IPS-18c (cell line): ENCODE results near the gene PCSK6.
"Not testable (repeated sequence)": the region's sequence is repeated elsewhere in the genome, so short reads cannot be mapped to it uniquely, and the experiment has no call there.

Source experiments
- H3K4me3 ChIP-seq: 2 replicates; pipeline ENCODE4 v1.7.0; 2013; ENCODE audit warnings: low read depth, mild to moderate bottlenecking, low read length, moderate library complexity; ENCODE audit not compliant: insufficient read depth
- H3K9me3 ChIP-seq: one replicate; pipeline ENCODE4 v1.6.1; 2013; ENCODE audit warnings: mild to moderate bottlenecking, low read length, moderate library complexity; ENCODE audit not compliant: control insufficient read depth, insufficient read depth

Gene PCSK6

DNA sequence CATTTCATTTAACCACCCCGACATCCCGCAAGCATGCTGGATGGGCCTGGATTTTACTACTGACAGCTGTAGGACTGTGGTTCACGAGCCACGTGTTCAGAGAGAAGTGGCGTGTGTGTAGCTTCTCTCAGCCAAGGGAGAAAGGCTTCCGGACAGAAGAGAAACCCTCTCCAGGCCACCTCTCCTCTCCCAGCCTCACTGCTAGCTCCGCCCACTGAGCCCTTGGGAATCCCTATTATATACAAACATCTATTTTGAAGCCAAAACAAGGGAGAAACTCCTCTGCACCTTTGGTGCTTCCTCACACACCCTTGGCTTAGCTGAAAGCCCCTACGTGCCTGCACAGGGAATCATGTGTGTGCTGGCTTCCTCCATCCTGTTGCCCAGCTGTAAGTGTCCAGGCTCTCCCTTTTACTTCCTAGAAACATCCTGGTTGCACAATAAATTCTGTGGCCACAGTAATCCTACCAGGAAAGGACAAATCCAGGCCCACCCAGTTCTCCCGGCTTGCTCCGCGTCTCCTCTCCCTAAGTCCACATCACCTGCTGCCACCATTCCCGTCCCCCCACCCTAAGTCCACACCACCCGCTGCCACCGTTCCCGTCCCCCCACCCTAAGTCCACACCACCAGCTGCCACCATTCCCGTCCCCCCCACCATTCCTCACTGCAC is 30.5 kb downstream of the PCSK6 start:
- no peaks in the 10 kb centered on the region for H3K9me3 ChIP-seq

DNA sequence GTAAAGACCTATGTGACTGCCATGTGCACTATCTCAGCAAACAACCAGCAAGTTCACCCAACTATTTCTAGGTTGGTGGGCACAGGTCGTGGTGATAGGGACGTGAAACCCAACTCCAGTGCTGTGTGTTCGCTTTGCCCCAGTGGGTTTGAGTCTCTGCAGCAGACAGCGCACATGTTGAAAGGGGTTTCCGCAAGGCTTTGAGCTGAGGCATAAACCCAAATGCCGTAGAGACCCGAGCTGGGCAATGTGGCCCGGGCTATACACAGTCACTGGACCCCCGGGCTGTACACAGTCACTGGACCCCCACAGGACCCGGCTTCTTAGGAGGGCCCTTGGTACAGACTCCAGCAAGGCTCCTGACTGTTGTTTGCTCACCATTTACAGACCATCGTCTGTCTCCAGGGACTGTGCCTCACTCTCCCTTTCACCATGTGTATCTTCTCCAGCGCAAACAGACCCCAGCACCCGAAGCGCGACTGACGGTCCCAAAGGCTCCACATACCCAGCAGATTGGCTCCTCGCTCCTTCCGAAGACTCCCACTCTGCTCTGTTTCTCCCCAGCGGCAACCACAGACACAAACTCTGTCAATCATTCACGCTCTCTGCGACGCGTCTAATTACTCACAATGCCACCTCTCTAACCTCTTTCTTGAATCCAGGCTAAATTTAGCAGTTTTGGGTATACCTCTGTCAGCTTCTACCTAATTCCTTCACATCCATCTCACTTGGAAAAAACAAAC is 31.2 kb downstream of the PCSK6 start:
- H3K9me3 ChIP-seq: no peaks in the 10 kb centered on the region
- no peak overlapping the region for H3K4me3 ChIP-seq

More for the DNA sequence above, 30.5 kb downstream of the PCSK6 start:
- H3K4me3 ChIP-seq: no peak overlapping the region

DNA sequence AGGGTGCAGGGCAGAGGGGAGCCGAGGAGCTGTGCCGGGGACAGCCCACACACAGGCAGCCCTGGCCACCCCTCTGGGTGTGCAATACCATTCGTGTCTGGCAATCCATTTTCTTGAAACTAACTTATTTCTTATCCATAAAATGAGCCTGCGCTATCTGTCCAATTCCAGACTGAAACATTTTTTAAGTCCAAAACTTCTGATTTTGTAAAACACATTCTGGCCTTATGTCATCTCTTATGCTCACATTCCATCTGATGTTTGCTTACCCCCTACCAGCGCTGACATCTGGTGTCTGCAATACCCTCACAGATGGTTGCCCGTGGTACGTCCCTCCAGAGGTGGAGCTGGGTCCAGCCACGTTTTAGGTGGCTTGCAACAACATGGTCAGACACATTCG is 31.8 kb downstream of the PCSK6 start:
- Histone ChIP-seq H3K4me3 (no peak overlapping the region), H3K9me3 (no peaks in the 10 kb centered on the region)

DNA sequence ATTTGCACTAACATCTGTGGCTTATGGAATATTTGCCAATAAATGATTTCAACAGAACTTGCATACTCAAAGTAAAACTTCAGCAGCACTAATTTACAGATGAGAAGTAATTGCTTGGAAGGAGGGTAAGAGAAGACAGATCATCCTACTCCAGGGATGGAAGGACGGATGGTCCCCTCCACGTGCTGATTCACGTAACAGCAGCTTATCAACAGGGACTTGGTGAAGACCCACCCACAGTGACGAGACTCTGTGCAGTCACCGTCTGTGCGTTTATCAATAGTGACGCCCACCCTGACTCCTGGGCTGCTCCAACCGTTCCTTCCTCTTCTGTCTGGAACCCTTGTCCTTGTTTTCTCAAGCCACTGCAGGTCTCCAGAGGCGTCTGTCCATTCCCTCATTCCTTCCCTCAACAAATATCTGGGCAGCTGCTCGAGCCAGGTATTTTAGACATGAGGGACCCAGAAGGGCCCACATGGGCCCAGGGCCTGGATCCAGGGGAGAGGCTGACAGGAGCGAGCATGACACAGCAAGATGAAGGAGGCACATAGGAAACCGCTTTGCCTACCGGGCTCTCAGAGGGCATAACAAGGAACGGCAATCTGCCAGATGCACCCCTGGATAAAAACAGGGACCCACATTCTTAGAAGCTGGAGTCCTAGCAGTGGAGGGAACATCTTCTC is 33.3 kb downstream of the PCSK6 start:
- Histone ChIP-seq H3K4me3 (no peak overlapping the region), H3K9me3 (no peaks in the 10 kb centered on the region)

DNA sequence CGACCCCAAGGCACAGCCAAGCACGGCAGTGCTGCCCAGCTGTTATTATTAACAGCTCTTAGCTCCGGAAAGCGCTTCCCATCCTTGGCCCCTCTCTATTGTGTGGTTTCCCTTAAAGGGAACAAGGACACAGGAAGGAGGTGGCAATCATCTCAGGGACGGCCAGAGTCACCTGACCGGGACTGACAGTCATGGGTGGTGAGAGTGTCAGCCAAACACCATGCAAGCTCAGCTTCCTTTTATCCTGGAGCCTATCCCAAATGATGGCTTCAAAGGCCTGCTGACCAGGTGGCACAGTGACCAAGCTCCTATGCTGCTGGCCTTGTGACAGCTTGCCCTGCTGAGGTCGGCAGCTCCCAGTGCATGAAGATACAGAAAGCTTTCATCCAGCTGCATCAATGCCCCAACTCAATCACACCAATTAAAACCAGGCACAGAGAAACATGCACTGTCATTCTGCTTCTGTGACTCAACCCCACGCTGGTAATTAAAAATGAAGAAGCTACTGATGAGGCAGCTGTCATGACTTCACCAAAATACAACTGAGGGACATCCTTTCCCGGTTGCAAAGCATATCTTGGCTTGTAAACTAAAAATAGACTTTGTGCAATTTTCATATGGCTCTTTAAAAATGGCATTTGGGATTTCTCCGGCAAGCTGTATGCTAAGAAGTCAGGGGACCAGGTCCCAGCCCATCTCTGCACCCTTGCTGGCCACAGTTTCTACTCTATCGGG is 34.0 kb downstream of the PCSK6 start:
- no peak overlapping the region for H3K4me3 ChIP-seq

DNA sequence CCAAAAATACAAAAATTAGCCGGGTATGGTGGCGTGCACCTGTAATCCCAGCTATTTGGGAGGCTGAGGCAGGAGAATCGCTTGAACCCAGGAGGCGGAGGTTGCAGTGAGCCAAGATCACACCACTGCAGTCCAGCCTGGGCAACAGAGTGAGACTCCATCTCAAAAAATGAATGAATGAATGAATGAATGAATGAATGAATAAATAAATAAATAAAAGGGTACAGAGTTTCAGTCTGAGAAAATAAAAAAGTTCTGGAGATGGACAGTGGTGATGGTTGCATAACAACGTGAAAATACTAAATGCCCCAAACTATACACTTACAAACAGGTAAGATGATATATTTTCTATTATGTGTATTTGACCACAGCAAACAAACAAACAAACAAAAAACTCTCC is 34.7 kb downstream of the PCSK6 start:
- H3K9me3 ChIP-seq, H3K4me3 ChIP-seq: not testable (repeated sequence)

More for the DNA sequence above, 34.0 kb downstream of the PCSK6 start:
- no peaks in the 10 kb centered on the region for H3K9me3 ChIP-seq

DNA sequence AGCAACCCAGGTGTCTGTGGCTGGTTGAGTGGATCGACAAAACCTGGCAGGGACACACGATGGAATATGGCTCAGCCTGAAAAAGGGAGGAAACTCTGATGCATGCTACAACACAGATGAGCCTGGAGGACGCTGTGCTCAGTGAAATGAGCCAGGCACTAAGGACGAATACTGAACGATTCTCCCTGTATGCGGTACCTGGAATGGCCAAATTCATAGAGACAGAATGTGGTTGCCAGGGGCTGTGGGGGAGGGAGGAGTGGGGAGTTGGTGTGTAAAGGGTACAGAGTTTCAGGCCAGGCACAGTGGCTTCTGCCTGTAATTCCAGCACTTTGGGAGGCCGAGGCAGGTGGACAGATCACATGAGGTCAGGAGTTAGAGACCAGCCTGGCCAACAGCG is 35.1 kb downstream of the PCSK6 start:
- Histone ChIP-seq H3K4me3 (no peak overlapping the region), H3K9me3 (no peaks in the 10 kb centered on the region)

DNA sequence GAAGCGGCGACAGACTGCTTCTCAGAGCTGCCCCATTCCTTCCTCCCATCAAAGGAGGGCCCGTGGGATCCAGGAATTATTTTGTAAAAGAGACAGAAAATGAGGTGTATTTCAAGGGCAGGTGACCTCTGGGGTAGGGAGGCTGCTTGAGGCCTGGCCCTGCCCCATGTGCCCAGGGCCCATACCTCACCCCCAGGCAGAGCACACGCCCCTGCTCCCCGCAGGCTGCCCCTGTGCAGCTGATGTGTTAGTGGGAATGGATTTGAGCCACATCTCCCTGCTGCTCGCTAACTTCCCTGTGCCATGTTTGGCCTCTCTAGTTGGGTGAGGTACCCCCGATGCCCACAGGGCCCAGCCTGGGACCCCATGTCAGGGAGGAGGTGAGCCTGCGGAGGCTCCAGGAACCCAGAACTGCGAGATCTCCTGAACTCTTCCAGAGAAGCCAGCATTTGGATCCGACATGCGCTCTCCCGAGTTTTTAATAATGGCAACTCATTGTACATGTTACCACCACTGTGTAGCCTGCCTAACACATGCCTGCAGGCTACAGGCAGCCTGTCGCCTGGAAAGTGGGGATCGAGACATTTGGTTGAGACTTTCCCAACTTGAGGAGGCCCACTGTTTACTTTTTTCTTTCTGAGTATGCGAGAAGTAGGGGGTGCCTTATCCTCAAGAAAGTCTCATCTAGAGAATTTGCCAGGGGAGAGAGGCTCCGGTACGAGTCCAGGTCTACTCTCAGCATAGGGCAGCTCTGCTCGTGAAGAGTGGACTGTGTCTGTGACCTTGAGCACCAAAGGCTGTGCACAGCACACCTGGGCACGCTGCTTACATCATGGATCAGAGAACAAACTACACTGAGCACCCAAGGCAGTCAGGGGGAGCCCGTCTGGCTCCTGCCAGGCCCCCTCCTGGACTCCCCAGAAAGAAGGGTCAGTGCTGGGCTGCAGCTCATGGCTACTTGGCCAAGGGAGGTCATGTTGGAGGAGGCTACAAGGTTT is 36.1 kb downstream of the PCSK6 start:
- Histone ChIP-seq H3K4me3 (no peak overlapping the region), H3K9me3 (no peaks in the 10 kb centered on the region)

DNA sequence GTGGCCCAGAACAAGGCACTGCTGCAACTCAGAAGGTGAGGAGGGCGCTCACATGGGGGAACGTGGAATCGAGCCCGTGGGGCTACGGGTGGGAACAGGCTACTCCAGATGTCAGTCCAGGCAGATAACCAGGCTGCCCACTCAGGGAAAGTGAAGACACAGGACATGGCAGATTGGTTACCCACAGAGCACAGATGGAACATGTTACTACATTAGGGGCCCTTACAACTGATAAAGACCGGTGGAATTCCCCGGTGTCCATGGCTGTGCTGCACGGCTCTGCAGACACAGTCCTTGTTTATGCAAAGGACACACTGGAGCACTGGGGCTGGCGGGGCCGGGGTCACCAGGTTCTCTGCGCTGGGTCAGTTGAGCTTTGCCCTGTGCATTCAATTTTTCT is 36.9 kb downstream of the PCSK6 start:
- Histone ChIP-seq H3K9me3 (no peaks in the 10 kb centered on the region), H3K4me3 (no peak overlapping the region)

DNA sequence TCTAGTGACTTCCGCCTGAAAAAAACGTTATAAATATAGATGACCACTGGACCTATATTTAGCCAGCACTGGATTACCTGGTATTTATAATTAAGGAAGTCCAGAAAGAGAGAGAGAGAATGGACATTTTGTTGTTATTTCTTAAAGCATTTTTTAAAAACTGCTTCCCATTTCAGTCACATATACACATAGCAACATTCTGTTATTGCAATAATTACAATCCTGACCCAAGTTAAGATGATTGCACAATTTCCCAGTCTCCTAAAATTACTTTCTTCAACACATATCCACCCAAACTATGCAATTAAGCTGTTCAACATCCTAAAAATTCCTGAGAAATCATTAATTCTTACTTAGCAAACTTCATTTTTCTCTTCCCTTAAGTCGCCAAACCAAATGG is 37.7 kb downstream of the PCSK6 start:
- Histone ChIP-seq H3K9me3 (no peaks in the 10 kb centered on the region), H3K4me3 (no peak overlapping the region)

DNA sequence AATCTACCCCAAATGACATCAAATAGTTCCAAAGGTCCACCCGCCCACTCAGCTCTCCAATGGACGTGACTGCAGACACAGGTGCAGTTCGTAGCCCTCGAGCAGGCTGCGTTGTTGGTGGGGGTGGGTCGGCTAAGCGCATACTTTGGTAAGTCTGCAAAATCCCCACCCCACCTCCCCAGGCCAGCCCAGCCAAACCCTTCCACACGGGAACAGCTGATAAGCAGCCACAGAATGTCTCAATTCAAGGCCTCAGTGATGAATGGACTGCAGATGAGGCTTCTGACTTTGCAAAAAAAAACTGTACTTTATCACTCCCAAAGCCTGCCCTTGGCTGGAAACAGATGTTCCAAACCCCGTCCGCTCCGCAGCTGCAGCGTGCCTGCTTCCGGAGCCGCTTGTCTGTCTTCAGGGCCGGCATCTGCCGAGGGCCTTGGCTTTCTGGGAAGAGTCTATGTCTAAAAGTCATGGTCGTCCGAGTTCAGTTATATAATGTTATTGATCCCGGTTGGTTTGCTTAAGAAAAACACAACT is 38.2 kb downstream of the PCSK6 start:
- no peak overlapping the region for H3K4me3 ChIP-seq
- no peaks in the 10 kb centered on the region for H3K9me3 ChIP-seq

DNA sequence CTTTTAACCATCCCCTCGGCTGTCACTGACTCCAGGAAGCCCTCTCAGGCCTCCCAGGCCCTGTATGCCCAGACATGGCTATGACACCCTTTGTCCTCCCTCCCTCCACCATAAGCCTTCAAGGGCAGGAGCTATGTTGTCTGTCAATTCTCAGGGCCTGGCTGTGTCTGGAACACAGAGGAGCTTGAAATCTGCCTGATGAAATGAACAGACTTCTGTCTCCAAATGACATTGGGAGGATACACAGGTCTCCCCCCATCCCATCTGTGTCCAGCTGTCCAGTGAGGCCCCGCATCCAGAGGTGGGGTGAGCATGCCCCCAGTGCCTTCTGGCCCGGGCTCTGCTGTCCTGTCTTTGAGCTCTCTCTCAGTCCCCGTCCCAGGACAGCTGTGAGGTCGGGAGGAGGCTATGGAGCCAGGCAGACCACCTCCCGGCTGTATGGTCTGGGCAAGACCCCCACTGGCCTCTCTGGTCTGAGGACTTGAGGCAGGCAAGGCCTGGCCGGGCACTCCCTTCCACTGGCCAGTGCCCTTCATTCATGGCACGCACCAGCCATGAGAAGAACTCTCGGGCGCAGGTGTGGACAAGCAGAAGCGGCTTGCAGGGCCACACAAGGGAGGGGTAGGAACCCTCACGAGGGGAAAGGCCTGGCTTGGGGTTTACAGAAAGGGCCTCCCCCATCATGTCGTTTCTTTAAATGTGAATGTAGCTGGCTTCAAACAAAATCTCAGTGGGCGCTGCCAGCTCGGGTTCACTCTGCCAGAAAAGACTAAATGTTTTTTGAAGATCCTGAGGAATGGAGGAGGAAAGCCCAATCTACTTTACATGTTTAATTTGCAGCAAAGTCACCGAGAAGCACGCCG is 38.9 kb downstream of the PCSK6 start:
- Histone ChIP-seq H3K9me3 (no peaks in the 10 kb centered on the region), H3K4me3 (no peak overlapping the region)

DNA sequence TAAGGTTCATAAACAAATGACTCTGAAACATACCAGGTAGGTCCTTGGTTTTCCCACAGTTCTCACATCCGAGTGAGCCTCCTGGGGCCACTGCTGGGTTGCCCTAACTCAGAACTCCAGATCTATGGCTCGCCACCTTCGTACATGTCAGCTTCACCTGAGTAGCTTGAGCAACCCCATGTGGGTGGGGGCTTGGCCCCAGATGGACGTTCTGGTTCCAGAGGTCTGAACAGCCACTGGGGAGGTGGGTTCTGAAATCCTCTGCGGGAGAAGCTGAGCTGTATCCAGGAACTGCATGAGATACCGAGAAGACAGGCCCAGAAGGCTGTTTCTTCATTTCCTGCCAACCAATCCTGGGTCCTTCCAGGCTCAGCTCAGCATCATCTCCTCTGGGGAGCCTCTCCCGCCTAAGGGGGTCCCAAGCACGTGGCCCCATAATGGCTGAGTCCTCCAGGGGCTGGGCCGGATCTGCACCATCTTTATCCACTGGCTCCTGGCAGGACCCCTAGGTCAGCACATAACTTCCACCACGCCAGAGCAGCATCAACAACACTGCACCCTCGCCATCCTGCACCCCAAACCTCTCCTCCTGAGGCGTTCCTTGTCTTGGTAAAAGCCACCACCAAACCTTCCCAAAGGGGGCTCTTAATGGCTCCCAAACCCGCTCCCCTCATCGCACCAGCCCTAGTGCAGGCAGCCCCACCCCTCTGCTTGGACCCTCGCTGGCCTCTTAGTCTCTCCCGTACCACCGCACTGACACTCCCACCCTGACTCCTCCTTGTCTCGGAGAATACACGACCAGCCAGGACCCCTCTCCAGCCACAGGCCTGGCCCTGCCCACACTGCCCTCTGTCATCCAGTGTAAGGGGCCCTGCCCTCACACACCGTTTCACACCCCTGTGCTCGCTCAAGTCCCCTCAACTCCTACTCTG is 39.8 kb downstream of the PCSK6 start:
- H3K4me3 ChIP-seq: no peak overlapping the region
- H3K9me3 ChIP-seq: no peaks in the 10 kb centered on the region

DNA sequence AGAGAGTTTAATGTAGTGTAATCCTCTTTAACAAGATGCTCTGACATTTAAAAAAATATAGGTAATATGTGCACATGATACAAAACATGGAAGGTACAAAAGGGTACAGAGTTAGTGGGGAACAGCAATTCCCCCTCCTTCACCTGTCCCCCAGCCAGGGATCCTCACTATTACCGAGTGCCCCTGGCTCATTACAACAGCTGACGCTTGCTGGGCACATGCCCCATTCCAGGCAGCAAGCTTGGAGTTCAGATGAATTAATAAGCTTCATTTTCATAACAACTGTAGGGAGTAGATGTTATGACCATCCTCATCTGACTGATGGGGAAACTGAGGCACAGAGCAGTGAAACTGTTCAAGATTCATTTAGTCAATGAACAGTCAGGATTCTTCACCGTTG is 41.2 kb downstream of the PCSK6 start:
- Histone ChIP-seq H3K4me3 (no peak overlapping the region), H3K9me3 (no peaks in the 10 kb centered on the region)
